ENCODE data around the gene BCL2.

DNA sequence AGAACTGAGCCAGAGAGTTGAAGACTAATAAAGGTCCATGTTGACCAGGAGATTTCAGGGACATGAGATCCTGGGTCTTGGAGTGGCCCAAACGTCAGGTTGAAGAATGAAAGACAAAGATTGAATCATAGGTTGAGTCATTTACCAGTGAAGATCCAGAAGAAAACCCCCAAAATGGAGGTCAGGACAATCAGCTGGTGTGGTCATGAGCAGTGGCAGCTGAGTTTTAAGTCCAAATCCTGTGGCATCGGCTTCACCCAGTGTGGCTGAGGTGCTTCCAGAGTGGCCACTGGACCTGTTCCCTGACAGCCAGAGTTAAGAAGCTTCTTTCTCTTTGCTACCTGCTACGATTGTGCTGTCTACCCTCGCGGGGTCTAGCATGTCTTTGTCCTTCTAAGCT is 234.0 kb downstream of the BCL2 start:
- TF ChIP-seq POLR2A (IDR thresholded peaks at IDR 0.05; ENCODE audit: borderline replicate concordance, extremely low read depth, insufficient read depth, insufficient read length) (no peak), CTCF (IDR thresholded peaks at IDR 0.05 in 2 of 3, conservative IDR thresholded peaks at IDR 0.05 in 1 of 3; ENCODE audit: borderline replicate concordance in 1 of 3, insufficient read depth in 1 of 3, low read depth in 2 of 3, low read length in 2 of 3) (no peak), ZNF274 (IDR thresholded peaks at IDR 0.05; ENCODE audit: low read depth, low read length) (no peak), EZH2 (IDR thresholded peaks at IDR 0.05) (no peak), CBX3 (IDR thresholded peaks at IDR 0.05; ENCODE audit: low read depth) (no peak), POLR2AphosphoS5 (IDR thresholded peaks at IDR 0.05; ENCODE audit: low read depth, low read length) (no peak), RAD21 (IDR thresholded peaks at IDR 0.05; ENCODE audit: low read depth) (no peak), EZH2phosphoT487 (IDR thresholded peaks at IDR 0.05; ENCODE audit: borderline replicate concordance) (no peak), MAX (IDR thresholded peaks at IDR 0.05) (no peak)
- TF ChIP-seq, protein P1, sequence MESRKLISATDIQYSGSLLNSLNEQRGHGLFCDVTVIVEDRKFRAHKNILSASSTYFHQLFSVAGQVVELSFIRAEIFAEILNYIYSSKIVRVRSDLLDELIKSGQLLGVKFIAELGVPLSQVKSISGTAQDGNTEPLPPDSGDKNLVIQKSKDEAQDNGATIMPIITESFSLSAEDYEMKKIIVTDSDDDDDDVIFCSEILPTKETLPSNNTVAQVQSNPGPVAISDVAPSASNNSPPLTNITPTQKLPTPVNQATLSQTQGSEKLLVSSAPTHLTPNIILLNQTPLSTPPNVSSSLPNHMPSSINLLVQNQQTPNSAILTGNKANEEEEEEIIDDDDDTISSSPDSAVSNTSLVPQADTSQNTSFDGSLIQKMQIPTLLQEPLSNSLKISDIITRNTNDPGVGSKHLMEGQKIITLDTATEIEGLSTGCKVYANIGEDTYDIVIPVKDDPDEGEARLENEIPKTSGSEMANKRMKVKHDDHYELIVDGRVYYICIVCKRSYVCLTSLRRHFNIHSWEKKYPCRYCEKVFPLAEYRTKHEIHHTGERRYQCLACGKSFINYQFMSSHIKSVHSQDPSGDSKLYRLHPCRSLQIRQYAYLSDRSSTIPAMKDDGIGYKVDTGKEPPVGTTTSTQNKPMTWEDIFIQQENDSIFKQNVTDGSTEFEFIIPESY (IDR thresholded peaks at IDR 0.05; ENCODE audit: extremely low read depth, insufficient replicate concordance, low read length): no peak
